ENCODE measurements around the gene ILDR1.
A peak's percentile ranks its signal among the peaks of the same experiment; 100 is the strongest.

The ILDR1 gene

GRCh38 chr3:121994551-121994950 lies 27.5 kb downstream of the ILDR1 start:
- POLR2A ChIA-PET, result interaction anchor here (1.0 kb wide), 1 partner anchor 31 kb away, joined by 3 read pairs; no protein-coding TSS in a partner anchor
- DNase-seq (ENCODE audit: extremely low spot score), result no peak
- TF ChIP-seq, protein P1, sequence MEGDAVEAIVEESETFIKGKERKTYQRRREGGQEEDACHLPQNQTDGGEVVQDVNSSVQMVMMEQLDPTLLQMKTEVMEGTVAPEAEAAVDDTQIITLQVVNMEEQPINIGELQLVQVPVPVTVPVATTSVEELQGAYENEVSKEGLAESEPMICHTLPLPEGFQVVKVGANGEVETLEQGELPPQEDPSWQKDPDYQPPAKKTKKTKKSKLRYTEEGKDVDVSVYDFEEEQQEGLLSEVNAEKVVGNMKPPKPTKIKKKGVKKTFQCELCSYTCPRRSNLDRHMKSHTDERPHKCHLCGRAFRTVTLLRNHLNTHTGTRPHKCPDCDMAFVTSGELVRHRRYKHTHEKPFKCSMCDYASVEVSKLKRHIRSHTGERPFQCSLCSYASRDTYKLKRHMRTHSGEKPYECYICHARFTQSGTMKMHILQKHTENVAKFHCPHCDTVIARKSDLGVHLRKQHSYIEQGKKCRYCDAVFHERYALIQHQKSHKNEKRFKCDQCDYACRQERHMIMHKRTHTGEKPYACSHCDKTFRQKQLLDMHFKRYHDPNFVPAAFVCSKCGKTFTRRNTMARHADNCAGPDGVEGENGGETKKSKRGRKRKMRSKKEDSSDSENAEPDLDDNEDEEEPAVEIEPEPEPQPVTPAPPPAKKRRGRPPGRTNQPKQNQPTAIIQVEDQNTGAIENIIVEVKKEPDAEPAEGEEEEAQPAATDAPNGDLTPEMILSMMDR (IDR thresholded peaks at IDR 0.05; ENCODE audit: control extremely low read depth, extremely low read depth, low read depth, missing control alignments), result no peak
- CTCF ChIA-PET, result interaction anchor here (0.9 to 3.8 kb wide), 10 partner anchors 10 to 271 kb away, joined by 3 to 43 read pairs (median 5); partner anchors contain the start of gene GOLGB1

DNA sequence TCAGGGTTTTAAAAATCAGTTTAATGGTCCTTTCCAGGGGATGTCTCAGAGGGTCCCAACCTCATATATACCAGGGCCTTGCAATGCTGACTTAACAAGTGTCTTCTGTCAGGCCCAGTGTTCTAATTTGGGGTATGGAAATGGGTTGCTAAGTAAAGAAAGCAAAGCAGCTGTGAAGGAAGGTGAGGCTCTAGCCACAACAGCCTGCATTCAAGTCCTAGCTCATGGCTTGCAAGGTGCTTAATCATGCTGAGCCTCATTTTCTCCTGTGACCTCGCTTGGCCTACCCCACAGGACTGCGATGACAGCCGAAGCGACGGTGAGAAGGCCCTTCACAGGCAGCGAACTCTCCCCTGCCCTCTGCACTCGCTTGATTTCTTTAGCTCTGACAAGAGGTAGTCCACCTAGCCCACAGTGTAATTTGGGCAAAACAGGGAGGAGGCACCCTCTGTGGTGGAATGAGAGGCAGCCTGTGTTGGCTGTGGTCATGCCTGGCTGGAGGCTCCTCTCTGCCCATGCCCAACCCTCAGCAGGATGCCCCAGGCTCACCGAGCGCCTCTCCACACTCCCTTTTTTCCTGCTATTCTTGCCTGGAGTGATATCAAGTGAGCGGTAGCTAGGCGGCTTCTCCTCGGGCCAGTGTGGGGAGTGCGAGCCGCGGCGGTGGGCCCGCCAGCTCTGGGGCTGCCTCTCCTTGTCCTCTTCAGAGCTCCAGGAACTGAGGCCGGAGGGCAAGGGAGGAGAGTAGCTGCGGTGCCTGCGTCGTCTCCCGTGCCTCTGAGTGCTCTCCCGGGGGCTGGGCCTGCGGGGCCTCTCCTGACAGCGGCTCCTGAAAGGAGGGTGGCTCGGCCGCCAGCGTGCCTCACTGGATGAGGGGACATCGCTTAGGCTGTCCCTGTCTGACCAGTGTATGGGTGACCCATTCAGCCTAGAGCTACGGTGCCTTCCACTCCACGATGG lies 29.2 kb downstream of the ILDR1 start:
- DNase-seq (ENCODE audit: extremely low spot score), result peak; percentile 57
- POLR2A ChIA-PET, result no interaction called here
- CTCF ChIA-PET, result interaction anchor here (1.0 to 1.7 kb wide), 3 partner anchors 10 to 109 kb away, joined by 3 to 4 read pairs (median 3); no protein-coding TSS in a partner anchor
- TF ChIP-seq, protein P1 (IDR thresholded peaks at IDR 0.05; ENCODE audit: control extremely low read depth, extremely low read depth, low read depth, missing control alignments), result no peak

- ChIA-PET CTCF (interaction anchor here (0.8 to 2.2 kb wide), 13 partner anchors 8 to 172 kb away, joined by 3 to 8 read pairs (median 3); no protein-coding TSS in a partner anchor), POLR2A (no interaction called here)
- no peak for DNase-seq (ENCODE audit: extremely low spot score)
- TF ChIP-seq, protein P1 (IDR thresholded peaks at IDR 0.05; ENCODE audit: control extremely low read depth, extremely low read depth, low read depth, missing control alignments), result peak; percentile 31
Observed at GRCh38 chr3:121989943-121990342, 32.1 kb downstream of the ILDR1 start.

DNA sequence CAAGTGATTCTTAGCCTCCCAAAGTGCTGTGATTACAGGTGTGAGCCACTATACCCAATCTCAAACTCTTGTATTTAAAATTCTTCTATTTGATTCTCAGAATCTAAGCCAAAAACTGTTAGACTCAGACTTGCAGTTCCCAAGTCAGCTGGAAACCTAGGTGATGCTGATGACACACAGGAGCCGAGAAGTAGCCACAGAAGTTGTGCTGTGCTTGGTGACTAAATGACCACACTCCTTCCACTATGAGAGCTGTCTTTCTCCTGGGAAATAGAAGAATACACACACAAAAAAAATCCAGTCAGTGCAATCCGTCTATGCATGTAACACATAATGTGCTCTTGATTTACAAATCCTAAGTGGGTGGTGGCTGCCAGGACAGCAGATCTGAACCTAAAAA lies 33.9 kb downstream of the ILDR1 start:
- TF ChIP-seq, protein P1 (IDR thresholded peaks at IDR 0.05; ENCODE audit: control extremely low read depth, extremely low read depth, low read depth, missing control alignments), result no peak
- ChIA-PET POLR2A (no interaction called here), CTCF (interaction anchor here (1.3 kb wide), 1 partner anchor 312 kb away, joined by 5 read pairs; no protein-coding TSS in a partner anchor)
- no peak for DNase-seq (ENCODE audit: extremely low spot score)

DNA sequence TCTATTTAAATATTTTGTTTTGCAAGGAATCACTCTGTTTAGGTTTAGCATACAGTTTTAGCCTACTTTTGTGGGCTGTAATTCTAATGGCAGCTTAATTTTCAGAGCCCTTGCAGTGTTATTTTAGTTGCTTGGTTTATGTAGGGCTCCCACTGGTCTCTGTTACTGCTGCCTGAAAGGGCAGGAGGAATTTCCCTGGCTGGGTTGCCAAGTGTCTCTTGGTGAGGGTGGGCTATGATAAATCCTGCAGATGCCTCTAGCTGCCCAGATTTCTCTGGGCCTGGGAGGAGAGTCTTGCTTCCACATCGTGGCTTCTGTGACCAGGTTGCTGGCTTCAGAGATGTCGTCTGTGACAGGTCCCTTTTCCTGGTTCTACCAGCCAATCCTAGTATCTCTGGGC lies 36.2 kb downstream of the ILDR1 start:
- TF ChIP-seq, protein P1 (IDR thresholded peaks at IDR 0.05; ENCODE audit: control extremely low read depth, extremely low read depth, low read depth, missing control alignments), result no peak
- ChIA-PET POLR2A (no interaction called here), CTCF (no interaction called here)
- no peak for DNase-seq (ENCODE audit: extremely low spot score)

GRCh38 chr3:121981473-121981872 lies 40.6 kb downstream of the ILDR1 start:
- TF ChIP-seq, protein P1 (IDR thresholded peaks at IDR 0.05; ENCODE audit: control extremely low read depth, extremely low read depth, low read depth, missing control alignments), result no peak
- POLR2A ChIA-PET, result no interaction called here
- CTCF ChIA-PET, result interaction anchor here (0.6 kb wide), 1 partner anchor 38 kb away, joined by 4 read pairs; no protein-coding TSS in a partner anchor
- DNase-seq (ENCODE audit: extremely low spot score), result no peak

Data from GM10248 (cell line).